ENCODE data around the gene EPB41L5.
"Not testable (repeated sequence)": the region's sequence is repeated elsewhere in the genome, so short reads cannot be mapped to it uniquely, and the experiment has no call there.

Gene EPB41L5

DNA sequence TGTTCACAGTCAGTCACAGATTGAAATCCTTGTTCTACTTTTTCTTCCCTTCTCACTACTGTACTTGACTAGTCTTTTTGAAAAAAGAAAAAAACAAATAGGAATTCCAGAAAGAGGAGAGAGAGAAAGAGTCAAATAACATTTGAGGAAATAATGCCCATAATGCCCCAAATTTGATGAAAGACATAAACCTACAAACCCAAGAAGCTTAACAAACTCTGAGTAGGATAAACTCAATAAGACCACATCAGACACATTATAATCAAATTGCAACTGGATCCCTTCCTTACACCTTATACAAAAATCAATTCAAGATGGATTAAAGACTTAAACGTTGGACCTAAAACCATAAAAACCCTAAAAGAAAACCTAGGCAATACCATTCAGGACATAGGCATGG is 179.4 kb downstream of the EPB41L5 start:
- DNase-seq (ENCODE audit: low read depth in 2 of 2, low spot score in 1 of 2) = no peak

- DNase-seq (ENCODE audit: low read depth in 2 of 2, low spot score in 1 of 2) = no peak
Measured at GRCh38 chr2:120195553-120195952, 182.7 kb downstream of the EPB41L5 start.

GRCh38 chr2:120199817-120200459 is 187.1 kb downstream of the EPB41L5 start:
- DNase-seq (ENCODE audit: low read depth in 2 of 2, low spot score in 1 of 2) = not testable (repeated sequence)

DNA sequence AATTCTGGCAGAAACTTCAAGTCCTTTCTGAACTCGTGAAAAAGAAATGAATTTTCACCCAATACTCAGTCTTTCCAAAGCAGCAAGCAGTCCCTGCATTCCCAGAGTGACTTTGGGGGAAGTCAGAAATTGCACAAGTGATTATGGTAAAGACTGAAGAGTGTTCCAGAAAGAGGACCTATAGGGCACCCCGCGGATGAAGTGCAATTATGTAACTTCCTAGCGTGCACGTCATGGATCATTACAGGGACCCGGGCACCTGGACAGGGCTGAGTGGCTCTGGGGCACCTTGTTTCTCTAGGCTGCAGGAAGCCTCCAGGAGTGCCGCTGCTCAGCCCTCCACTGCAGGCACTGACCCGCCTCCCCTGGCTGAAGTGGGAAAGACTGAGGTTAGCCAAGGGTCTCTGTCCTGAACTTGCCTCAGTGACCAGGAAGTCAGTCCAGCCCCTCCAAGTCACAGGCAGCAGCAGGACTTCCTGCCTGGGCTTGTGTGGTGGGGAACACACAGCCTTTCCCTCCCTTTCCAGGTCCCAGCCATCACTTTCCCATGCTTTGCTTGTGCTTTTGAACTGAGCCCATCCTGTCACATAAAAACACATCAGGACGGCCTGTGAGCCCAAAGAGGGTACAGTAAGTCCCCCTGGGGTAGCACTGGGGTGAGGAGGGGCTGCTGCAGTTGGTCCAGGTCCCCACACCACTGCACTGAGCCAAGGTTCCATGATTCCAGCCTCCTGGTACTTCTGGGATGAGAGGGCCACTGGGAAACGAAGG is 190.6 kb downstream of the EPB41L5 start:
- DNase-seq (ENCODE audit: low read depth in 2 of 2, low spot score in 1 of 2) = no peak

GRCh38 chr2:120204022-120204405 is 191.1 kb downstream of the EPB41L5 start:
- no peak for DNase-seq (ENCODE audit: low read depth in 2 of 2, low spot score in 1 of 2)

GRCh38 chr2:120204417-120204816 is 191.5 kb downstream of the EPB41L5 start:
- DNase-seq (ENCODE audit: low read depth in 2 of 2, low spot score in 1 of 2) = no peak

GRCh38 chr2:120204945-120205670 is 192.2 kb downstream of the EPB41L5 start:
- no peak for DNase-seq (ENCODE audit: low read depth in 2 of 2, low spot score in 1 of 2)

GRCh38 chr2:120206022-120206581 is 193.2 kb downstream of the EPB41L5 start:
- no peak for DNase-seq (ENCODE audit: low read depth in 2 of 2, low spot score in 1 of 2)

- no peak for DNase-seq (ENCODE audit: low read depth in 2 of 2, low spot score in 1 of 2)
Measured at GRCh38 chr2:120208381-120209353, 195.8 kb downstream of the EPB41L5 start.

DNA sequence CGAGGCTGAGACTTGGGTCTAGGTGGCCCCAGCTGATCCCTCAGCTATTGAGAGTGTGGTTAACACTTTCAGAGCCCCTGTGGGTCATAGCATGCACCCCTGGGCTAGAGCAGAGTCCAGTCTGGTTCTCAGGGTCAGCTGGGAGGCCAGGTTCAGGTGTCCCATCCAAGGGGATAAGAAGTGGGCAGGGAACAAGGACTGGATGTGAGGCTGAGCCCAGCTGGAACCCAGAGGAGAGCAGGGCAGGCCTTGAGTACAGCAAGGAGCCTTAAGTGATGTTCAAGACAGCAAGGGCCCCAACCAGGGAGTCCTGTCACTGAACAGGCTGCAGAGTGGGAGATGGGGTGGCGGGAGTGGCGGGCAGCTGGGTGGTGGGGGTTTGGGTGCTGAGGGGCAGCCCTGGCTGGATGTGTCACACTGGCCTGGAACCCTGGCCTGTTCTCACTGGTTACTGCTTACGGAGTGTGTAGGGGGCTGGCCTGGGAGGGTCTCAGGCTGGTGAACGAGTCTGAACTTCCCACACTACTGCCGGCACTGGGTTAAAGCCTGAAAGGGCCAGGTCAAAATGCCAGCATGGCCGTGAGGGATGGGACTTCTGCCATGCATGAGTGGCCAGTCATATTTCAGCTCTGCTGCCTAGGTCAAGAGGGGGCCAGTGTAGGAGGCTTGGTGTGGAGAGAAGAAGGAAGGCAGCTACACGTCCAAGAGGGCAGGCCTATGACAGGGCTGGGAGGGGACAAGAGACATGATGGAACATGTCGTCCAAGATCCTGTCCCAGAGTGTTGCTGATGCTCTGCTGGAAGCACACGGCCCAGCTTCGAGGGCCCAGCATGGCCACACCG is 196.8 kb downstream of the EPB41L5 start:
- DNase-seq (ENCODE audit: low read depth in 2 of 2, low spot score in 1 of 2) = no peak

DNA sequence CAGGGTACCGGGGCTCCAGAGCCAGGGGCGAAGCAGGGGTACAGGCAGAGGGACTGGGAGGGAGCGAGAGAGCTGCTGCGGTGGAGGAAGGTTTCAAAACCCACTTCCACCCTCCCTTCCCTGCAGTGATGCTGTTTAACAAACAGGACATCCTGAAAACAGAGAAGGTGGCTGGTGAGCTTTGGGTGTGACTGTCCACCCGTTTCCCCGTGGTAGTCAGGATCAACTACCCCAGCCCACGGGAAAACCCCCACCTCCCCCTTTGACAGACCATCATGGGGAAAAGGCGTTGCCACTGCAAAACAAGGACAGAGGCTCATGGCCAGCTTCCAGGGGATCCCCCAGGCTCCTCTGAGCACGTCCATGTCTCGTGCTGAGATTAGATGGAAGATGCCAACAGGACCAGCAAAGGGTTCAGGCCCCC is 197.4 kb downstream of the EPB41L5 start:
- DNase-seq (ENCODE audit: low read depth in 2 of 2, low spot score in 1 of 2) = no peak

- DNase-seq (ENCODE audit: low read depth in 2 of 2, low spot score in 1 of 2) = no peak
Measured at GRCh38 chr2:120218181-120218580, 205.3 kb downstream of the EPB41L5 start.

DNA sequence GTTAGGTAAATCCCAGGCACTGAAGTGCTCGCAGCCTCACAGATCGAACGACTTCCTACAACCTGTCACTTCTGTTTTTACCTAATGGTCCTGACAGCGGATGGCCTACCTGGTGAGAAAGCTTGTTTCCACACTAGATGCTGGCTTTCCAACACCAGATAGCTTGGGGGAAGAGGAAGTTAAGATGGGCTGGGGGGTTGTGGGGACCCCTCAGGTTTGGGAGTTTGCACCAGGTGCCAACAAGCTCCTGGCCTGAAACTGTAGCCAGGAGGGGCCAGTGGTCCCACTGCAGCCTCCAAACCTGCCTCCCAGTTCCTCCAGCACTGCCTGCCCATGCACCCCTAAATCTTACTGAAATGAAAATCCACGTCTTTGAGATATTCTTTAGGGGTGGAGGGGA is 206.4 kb downstream of the EPB41L5 start:
- DNase-seq (ENCODE audit: low read depth in 2 of 2, low spot score in 1 of 2) = no peak

DNA sequence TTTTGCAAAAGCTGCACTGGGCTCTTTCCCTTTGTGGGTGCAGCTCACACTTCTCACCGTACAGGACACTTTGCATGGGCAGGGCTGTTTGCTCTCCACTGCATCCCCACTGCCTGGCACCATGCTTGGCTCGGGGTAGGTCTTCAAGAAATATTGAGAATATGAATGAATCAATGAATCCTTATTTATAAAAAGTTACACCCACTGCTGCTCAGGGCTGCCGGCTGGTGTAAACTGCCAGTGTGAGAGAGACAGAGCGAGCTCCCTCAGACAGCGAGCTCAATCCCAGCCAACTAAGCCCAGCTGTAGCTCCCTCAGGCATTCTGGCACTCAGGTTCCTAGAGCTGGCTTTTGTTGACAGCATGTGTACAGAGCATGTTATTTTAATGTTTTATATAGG is 206.9 kb downstream of the EPB41L5 start:
- no peak for DNase-seq (ENCODE audit: low read depth in 2 of 2, low spot score in 1 of 2)

DNA sequence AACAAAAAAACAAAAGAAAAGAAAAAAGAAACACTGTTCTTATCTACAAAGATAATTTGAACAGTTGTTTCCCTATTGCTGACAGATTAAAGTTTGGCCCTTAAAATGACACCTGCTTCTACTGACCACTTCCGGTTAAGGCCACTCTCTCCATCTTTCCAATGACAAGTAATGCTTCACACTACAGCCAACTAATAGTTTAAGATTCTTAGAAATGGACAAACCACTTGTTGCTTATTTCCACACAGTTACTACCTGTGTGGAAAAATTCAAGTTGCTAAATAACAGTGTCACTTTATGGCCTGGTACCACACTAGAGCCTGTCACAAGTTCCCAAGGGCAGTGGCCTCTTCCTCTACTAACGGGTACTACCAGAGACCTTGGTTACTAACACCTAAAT is 207.9 kb downstream of the EPB41L5 start:
- DNase-seq (ENCODE audit: low read depth in 2 of 2, low spot score in 1 of 2) = no peak

DNA sequence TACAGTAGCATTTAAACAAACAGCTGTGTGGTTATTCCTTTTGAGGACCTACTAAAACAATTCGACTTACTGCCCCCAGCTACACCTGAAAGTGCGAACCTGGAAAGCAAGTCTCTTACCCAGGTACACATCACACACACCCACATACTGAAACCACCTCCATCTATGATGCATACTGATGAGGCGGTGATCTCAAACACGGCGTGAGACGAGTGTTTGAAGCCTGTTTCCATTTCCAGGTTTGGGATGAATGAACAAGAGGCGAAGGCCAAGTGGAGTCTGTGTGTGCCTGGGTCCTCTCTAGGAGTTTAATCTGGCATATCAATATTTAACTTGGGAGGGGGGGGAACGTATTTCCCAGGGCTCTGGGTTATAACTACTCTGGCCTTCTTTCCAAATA is 208.7 kb downstream of the EPB41L5 start:
- DNase-seq (ENCODE audit: low read depth in 2 of 2, low spot score in 1 of 2) = no peak

- DNase-seq (ENCODE audit: low read depth in 2 of 2, low spot score in 1 of 2) = no peak
Measured at GRCh38 chr2:120222186-120223033, 209.5 kb downstream of the EPB41L5 start.

- peak; percentile 78 to 85 for DNase-seq (ENCODE audit: low read depth in 2 of 2, low spot score in 1 of 2)
Measured at GRCh38 chr2:120223034-120223912, 210.4 kb downstream of the EPB41L5 start, which contains the start of gene TMEM185B. Gene TMEM185B, minus strand, starts transcription at chr2:120223400. Its CDS starts 424 bp downstream, at chr2:120222976.

All from stimulated activated CD8-positive, alpha-beta memory T cell treated with anti-CD3 and anti-CD28 coated beads, Interleukin-4, amount 100 ng/mL, for 4 hours (primary cell).